Panc1 (cell line): ENCODE measurements around the gene NR4A1.

Experiments
- CTCF ChIP-seq: fragments of 450-650 bp; IDR thresholded peaks from 2 replicates; pipeline ENCODE4 v1.5.1; 2017; ENCODE audit warnings: mild to moderate bottlenecking
- POLR2AphosphoS5 ChIP-seq: IDR thresholded peaks from 2 replicates; pipeline ENCODE4 v1.6.1; 2012; ENCODE audit warnings: mild to moderate bottlenecking, low read depth, low read length, moderate library complexity
- SIN3A ChIP-seq: IDR thresholded peaks from 2 replicates; pipeline ENCODE4 v1.6.1; 2012; ENCODE audit warnings: low read depth, mild to moderate bottlenecking, low read length, moderate library complexity, borderline replicate concordance; ENCODE audit not compliant: insufficient read depth
- TCF7L2 ChIP-seq: IDR thresholded peaks from 2 replicates; pipeline ENCODE4 v1.6.1; 2011; ENCODE audit warnings: mild to moderate bottlenecking, low read depth, low read length, inconsistent platforms

- TF ChIP-seq CTCF = no peak
- TF ChIP-seq TCF7L2 = no peak
- TF ChIP-seq SIN3A = no peak
- TF ChIP-seq POLR2AphosphoS5 = no peak
Observed at GRCh38 chr12:52086944-52087835, 35.9 kb downstream of the NR4A1 start.
